ENCODE measurements around the gene LIN52. TPM values are rescaled to one million over a fixed set of nuclear protein-coding genes. Genes with fewer than 3 reads are reported as not detected.

LIN52 gene
- total RNA-seq, 1 experiment from 2014 or later = 11.0 TPM

DNA sequence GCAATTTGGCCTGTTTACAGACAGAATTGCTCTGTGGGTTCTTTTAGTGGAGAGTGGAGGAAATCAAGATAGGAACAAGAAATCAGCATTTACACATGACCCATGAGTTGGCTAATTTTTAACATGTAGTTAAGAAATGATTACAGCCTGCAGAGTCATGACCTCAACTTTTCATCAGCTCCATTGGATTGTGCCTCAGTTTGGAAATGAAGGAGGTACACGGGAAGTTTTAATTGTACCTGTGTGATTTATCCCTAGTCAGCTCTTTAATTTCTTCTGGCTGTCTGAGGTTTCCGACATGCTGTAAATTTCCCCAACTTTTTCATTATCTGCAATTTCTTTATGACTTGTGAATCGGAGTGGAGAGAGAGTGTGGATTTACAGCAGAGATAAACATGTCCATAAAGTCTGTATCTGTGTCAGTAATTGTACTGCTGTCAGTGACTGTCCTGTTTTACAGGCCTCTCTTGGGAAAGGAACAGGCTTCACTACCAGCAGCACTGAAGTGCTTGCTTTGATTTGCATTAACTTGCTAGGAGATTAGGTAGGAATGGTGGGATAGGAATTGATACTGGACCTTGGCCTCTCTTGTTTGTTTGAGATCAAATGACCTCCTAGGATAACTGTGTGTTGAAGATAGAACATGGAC lies 49.2 kb downstream of the LIN52 start:
- Histone ChIP-seq H3K4me2 (ENCODE audit: insufficient read depth, insufficient read length, low read length) (no peak overlapping the region), H3K14ac (ENCODE audit: insufficient read depth, low read length) (no peak overlapping the region), H3K23ac (ENCODE audit: insufficient read length, low read depth, low read length) (no peak overlapping the region), H3K27me3 (ENCODE audit: insufficient read depth, low read length) (no peaks in the 10 kb centered on the region), H2AK5ac (ENCODE audit: insufficient read length, low read length) (no peak overlapping the region), H3K79me1 (ENCODE audit: insufficient read depth, low read depth, low read length, poor library complexity, severe bottlenecking) (no peaks in the 10 kb centered on the region), H4K91ac (ENCODE audit: insufficient read length, low read depth, low read length) (no peak overlapping the region), H3K23me2 (ENCODE audit: insufficient read length, low read depth, low read length, poor library complexity, severe bottlenecking) (no peaks in the 10 kb centered on the region), H2BK120ac (ENCODE audit: low read depth, low read length, poor library complexity, severe bottlenecking) (no peak overlapping the region), H4K8ac (replicated peaks; ENCODE audit: insufficient read length, low read depth, low read length) (no peak overlapping the region), H3K4me1 (ENCODE audit: insufficient read depth, low read length) (no peaks in the 10 kb centered on the region; the same call in 1 of the 2 replicates), H3K9ac (ENCODE audit: extremely low read depth, insufficient read length, low read length) (no peak overlapping the region), H3K27ac (ENCODE audit: insufficient read length, low read depth, low read length) (no peak overlapping the region), H2BK12ac (ENCODE audit: insufficient read length, low read depth, low read length) (no peak overlapping the region), H2BK20ac (ENCODE audit: low read depth, low read length, poor library complexity, severe bottlenecking) (no peak overlapping the region), H4K5ac (ENCODE audit: insufficient read length, low read depth, low read length) (no peak overlapping the region), H3K56ac (ENCODE audit: insufficient read length, low read depth, low read length) (no peak overlapping the region), H3K18ac (ENCODE audit: insufficient read length, low read depth, low read length) (no peak overlapping the region), H3T11ph (ENCODE audit: low read length) (no peak overlapping the region), H3K79me2 (ENCODE audit: insufficient read depth, low read length) (no peaks in the 10 kb centered on the region), H2BK15ac (ENCODE audit: low read depth, low read length) (no peak overlapping the region), H2BK5ac (ENCODE audit: insufficient read length, low read length) (no peak overlapping the region), H3K4ac (ENCODE audit: low read depth, low read length) (no peak overlapping the region), H3K9me3 (ENCODE audit: control insufficient read depth, low read depth, low read length) (no peaks in the 10 kb centered on the region), H4K20me1 (ENCODE audit: control insufficient read depth, insufficient read depth, insufficient read length) (no peaks in the 10 kb centered on the region), H2AFZ (ENCODE audit: low read length) (no peak overlapping the region)
- TF ChIP-seq, protein P1, sequence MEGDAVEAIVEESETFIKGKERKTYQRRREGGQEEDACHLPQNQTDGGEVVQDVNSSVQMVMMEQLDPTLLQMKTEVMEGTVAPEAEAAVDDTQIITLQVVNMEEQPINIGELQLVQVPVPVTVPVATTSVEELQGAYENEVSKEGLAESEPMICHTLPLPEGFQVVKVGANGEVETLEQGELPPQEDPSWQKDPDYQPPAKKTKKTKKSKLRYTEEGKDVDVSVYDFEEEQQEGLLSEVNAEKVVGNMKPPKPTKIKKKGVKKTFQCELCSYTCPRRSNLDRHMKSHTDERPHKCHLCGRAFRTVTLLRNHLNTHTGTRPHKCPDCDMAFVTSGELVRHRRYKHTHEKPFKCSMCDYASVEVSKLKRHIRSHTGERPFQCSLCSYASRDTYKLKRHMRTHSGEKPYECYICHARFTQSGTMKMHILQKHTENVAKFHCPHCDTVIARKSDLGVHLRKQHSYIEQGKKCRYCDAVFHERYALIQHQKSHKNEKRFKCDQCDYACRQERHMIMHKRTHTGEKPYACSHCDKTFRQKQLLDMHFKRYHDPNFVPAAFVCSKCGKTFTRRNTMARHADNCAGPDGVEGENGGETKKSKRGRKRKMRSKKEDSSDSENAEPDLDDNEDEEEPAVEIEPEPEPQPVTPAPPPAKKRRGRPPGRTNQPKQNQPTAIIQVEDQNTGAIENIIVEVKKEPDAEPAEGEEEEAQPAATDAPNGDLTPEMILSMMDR (conservative IDR thresholded peaks at IDR 0.05) = no peak
- H3K27ac Mint-ChIP-seq = peak overlapping the region in 2 of 3 experiments; percentile 35 to 59; a peak in 4 of 7 replicates
- H3K4me1 Mint-ChIP-seq = peaks cover 19 to 22% of the 10 kb centered on the region in 2 experiments
- no CpG with 5 or more reads among the region's 3 CpGs for WGBS (ENCODE audit: extremely low coverage, insufficient read length, low lambda C conversion rate)
- H3K36me3 Mint-ChIP-seq (ENCODE audit: insufficient read depth in 1 of 3, low read depth in 3 of 3) = no peaks in the 10 kb centered on the region
- no peak overlapping the region for H3K4me3 Mint-ChIP-seq
- H3K27me3 Mint-ChIP-seq (ENCODE audit: low read depth) = no peaks in the 10 kb centered on the region
- no peak for DNase-seq
- no peaks in the 10 kb centered on the region; a peak in 1 of 5 replicates for H3K9me3 Mint-ChIP-seq

Measured in H9 (cell line).